DMS79 (cell line): Measurements from ENCODE around the gene CCR7.

Experiments
- DNase-seq: peaks from one replicate; lab custom pipeline; 2025; lab: John Stamatoyannopoulos, UW

CCR7 gene, protein sequence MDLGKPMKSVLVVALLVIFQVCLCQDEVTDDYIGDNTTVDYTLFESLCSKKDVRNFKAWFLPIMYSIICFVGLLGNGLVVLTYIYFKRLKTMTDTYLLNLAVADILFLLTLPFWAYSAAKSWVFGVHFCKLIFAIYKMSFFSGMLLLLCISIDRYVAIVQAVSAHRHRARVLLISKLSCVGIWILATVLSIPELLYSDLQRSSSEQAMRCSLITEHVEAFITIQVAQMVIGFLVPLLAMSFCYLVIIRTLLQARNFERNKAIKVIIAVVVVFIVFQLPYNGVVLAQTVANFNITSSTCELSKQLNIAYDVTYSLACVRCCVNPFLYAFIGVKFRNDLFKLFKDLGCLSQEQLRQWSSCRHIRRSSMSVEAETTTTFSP

DNA sequence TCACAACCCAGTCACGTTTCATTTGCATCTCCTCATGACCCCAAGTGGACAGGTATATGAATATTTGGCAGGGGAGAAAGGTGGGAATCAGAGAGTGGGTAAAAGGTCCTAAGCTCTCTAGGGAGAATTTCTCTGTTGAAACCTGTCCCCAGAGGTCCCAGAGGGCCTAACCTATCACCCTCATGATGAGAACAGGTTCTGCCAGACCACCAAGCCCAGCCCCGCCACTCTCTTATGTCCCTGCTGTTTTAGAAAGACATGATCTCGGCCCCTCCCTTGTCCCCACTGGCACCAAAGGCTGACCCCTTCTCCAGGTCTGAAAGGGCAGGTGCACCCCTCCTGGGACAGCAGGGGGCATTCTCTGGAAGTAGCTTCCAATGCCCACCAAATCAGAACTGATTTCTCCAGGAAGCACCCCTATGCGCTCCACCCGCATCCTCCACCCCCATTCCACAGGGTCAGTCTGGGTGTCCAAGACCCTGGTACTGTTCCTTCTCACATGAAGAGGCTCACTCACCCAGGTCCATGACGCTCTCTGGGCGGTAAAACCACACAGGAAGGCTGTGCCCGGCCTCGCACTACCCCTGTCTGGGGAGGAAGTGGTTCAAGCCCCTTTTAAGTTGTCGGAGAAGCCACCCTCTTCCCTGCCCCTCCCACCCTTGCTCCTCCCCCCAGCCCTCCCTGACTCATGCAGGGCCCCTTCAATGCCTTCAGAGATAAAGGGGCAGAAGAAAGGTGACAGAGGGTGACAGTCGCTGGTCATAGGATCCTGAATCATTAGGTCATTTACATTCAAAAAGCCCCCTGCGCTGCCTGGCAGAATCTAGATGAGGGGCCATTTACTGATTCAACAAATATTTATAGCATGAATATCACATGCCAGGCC is at the start of gene CCR7:
CCR7 (minus strand) TSS at position 590 of the 886 bp plus-strand sequence; CDS start at position 527, 63 bp downstream.
- DNase-seq = no peak

DNA sequence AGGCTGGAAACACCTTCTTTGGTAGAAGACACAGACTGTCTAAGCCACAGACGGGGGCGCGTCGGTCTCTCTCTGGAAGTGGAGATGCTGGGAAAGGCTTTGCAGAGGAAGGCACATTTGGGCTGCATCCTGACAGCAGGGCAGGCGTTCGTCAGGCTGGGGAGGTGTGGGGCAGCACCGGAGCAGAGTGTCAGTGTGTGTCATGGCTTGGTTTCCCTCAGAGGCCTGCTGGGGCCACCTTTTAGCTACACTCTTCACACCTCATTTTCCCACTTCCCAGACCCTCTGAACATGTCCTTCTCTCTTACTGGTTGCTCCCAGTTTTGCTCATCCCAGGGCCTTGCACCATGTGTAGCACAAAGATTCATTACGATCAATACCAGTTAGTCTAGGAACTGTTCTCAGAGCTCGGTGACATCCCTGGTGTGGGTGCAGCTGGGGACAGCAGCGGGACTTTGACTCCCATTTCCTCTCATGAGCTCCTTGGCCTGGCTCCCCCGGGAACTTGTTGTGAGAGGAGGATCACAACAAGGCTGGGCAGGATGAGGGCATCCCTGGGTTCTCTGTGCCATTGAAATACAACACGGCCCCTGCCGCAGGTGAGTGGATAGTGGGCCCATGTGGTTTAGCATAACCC is 49.3 kb upstream of the CCR7 start:
- no peak for DNase-seq

DNA sequence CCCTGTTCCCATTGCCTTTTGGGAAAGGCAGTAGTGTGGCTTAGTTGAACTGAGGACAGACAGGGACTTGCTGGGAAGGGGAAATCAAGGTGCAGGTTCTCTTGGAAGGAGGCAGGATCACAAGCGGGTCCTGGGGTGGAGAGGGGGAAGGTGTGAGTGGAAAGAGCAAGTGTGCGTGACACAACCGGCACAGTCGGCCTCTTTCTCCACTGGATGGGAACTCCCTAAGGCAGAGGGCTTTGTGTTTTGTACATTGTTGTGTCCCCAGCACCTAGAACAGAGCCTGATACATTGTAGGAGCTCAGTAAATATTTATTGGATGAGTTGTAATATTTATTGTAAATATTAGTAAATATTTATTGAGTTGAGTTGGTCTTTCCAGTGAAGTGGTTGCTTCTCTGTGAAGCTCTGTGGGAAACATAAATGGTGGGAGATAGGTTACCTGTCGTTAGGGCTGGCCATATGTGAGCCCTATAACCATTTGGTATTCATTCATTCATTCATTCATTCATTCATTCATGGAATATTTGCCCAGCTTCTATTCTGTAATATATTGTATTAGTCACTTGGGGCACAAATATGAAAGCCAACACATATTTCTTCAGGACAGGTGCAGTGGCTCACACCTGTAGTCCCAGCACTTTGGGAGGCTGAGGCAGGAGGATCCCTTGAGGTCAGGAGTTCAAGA is 48.3 kb upstream of the CCR7 start:
- DNase-seq = no peak

DNA sequence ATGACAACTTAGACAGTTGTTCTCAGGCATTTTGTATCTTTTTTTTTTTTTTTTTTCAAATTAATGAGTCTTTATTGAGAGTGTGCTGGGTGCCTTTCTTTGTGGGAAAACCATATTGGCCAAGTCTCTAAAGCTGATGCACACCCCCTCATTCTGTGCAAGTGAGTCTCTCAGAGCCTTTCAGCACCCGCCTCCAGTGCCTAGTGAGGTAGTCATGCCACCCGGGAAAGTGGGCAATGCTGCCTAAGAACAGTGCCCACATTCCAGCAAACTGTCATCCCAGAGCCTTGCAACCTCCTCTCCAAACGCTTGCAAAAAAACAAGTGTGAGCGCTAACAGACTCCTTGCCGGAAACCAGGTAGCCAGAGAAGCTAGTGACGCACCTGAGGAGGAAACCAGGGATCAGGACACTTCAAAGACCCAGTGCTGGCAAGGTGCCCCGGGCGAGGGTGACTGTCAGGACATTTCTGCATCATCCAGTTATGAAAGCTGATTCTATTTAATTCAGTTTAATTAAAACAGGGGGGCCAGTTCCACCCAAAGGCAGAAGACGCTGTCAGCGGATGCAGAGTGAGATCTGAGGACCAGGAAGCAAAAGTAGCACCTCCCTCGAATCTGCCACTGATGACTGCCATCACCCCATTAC is 47.5 kb upstream of the CCR7 start:
- no peak for DNase-seq

DNA sequence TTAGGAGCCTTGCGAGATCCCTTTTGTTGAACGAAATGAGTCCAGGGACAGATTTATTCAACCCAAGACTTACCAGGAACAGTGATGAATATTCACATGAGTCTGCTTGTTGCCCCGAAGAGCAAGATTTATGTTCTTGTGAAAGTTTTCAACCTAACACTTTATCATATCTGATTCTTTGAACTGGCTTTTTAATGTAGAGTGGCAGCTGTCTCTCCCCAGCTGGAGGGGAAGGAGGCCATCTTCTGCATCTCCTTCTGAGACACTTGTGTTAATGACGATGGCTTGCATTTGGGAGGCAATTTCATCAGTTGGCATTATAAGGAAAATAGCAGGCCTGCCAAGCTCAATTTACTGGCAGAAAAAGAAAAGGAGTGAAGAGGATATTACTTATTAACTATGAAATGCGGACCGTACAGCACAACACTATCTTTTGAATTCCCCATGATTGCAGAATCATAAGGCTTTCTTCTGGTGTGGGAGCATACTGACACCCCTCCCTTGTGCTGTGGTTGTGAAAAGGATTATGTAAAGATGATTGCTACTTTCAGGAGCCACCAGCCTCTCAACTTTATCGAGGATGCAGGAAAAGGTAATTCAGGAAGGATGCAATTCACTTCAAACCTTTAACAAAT is 46.7 kb upstream of the CCR7 start:
- DNase-seq = no peak

DNA sequence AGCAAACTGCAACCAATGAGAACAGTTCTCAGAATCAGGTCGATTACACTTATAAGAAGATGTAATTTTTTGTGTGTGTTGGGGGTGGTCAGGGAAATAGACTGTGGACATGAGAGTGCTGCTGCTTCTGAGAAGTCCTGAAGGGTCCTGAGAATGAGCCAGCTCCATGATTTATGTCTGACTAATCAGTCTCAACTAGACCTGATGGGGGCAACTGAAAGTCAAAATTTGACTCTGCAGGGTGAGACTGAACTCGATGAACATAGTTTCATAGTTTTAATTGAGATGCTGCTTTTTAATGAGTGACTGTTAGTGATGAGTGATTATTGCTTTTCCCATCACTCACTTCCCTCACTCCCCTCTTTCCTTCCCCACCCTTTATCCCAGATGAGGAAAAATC is 45.1 kb upstream of the CCR7 start:
- DNase-seq = no peak

DNA sequence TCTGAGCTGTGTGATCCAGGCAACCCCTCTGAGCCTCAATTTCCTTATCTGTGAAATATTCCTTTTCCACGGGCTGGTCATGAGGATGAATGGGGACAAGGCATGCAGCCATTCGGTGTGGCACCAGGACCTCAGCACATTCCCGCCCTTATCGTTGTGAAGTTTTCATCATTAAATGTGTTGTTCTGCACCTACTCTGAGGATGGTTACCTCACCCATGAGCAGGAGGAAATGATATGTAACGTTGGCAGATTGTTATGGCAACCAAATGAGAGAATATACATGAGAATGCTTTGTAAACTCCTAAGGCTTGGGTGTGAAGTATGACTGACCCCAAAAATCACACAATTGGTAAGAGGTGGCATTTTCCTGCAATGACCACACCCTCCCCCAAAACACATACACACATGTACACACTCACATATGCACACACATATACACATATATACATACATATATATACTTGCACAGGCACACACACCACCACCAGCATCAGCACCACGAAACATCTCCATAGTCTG is 42.8 kb upstream of the CCR7 start:
- no peak for DNase-seq

DNA sequence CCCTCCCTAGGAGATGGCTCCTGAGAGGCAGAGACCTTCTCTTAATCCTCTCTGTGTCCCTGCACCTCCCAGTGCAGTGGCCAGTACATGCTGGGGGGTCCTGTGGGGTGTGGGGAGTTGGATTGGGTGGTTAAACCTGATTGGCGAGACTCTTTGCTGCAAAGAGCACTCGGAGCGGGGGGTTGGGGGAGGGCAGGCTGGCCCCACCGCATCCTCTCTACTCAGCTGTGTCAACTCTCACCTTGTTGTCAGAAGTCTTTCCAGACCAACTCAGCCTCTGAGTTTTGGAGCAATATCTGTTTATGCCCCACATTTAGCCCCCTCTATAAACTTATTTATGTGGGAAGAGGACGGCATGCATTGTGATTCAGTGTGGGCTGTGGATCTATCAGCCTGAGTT is 42.4 kb upstream of the CCR7 start:
- no peak for DNase-seq

DNA sequence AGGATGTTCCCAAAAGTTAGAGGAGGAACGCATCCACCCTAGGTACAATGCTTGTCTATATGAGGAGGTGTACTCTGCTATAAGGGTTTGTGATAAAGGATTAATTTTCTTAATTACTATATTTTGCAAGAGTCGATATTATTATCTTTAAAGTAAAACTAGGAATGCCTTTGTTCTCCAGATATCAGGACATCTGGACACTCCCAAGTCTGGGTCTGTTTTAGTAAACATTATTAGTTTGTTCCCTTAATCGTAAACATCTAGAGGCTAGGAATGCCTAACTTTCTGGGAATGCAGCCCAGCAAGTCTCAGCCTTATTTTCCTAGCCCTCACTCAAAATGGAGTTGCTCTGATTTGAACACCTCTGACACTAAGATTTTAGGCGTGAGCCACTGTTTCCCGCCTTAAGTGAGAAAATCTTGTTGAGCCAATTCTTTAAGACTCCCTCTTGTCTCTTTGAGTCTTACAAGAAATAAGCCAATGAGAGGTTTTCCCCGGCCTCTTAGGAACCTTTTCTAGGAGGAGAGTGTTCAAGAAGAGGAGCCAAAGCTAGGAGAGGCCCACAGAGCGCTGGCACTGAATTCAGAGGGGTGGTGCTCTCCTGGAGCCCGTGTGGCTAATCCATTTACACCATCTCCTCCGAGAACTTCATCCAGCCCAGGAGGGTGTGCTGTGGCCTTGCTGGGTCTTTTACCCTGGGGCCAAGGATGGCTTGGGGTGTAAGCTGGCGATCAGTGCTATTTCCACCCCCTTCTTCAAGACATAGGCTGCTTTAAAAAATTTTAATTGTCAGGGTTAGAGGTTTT is 41.5 kb upstream of the CCR7 start:
- DNase-seq = no peak

DNA sequence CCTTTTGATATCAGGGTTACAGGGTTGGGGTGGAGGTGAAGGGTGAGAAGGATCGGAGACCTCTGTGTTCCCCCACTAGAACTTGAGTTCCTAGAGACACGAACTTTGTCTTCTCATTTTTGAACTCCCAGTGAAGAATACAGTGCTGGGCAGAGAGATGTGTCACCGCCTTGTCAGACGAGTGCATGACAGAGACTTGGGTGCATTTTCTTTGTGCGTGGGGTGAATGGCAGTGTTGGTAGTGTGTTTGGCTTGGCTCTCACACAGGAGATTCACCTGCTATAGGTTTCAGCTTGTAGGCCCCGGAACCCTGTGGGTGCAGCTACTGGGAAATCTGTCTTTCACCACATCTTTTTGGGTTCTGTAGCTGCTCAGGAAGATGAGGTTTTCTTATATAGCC is 40.0 kb upstream of the CCR7 start:
- no peak for DNase-seq

DNA sequence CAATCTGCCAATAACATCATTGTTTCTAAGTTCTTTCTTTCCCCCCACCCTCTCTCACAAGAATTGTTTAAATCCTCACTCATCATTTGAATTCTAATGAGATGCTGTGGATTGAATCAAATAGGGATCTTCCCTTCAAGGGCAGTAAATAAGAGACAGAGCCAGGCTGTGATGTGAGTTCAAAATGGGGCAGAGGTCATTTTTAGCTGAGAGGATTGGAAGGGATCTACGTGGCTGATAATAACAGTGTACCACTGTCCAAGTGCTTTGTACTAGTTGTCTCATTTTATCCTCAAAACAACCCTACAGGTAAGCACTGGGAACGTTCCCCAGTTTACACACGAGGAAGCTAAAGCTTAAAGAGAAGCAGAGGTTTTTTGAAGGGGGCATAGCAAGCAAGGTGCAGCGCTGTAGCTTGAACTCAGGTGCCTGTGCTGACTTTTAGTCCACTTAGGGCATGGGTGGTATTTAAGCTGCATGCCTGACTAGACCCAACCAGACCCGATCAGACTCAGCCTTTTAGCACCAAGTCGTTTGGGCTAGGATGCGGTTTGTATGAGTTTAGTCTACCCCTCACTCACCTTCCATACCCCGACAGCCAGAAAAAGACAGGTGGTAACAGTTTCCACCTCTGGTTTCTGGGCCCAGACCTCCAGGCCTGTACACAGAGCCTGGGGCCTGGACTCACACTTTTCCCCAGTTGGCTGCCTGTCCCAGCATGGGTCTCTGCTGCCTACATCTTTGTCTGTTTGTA is 39.2 kb upstream of the CCR7 start:
- no peak for DNase-seq

DNA sequence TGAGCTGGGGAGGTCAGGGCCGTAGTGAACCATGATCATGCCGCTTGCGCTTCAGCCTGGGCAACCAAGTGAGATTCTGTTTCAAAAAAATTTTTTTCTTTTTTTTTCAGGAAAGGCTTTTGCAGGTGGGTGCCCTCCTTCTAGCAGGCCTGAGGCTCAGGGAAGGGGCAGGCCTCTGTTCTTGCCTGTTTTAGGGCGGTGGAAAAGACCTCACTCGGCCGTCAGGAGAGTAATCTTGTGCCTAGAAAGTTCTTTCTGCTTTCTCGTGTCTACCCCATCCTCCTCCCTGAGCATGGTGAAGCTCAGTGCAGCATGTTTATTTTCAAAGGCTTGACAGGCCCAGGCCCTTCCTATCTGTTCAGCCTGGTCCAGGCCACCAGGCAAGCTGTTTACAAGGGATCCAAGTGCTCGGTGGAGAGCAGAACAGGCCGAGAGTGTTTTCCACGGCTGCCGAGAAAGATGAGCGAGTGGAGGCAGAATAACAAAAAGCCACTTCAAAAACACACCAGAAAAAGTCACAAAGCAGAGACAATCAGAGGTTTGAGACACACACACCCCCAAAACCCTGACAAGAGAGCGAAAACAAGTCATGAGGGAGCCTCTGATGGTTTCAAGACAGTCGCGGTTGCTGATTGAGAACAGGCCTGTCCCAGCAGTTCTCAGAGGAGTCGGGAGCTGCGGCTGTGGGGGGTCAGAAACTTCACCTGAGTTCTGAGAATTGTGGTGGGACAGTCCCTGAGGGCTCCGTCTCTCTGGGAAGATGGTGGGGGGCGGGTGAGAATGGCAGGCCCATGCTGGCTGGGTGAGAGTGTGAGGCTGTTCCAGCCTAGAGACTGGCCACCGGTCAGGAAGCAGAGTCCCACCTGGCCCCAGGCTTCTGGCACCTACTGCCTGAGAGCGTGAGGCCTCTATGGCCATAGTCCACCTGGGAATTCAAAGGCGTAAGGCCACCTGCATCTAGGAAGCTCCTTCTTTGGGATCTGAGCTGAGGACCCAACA is 37.5 kb upstream of the CCR7 start:
- no peak for DNase-seq

DNA sequence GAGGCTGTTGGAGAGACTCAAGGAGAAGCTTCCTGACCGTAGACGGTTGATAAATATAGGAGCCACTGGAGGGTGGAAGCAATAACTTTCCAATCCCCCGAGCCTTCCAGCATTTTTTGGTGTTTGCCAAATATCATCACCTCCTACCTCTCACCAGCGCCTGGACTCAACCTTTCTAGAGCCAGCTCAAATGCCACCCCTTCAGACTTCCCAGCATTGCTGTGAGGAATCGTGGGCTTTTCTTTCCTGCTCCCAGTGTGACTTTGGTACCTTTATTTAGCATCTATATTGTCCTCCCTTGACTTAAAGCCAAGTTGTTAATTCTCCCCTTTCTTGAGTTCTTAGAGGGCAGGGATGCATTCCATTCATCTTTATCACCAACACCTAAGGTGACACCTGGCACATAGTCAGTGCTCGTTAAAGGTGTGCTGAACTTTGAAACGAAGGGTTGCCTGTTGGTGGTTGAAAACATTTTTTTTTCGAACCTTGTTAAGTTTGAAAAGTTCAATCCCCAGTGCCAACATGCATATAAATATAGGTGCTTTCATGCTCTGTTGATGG is 35.3 kb upstream of the CCR7 start:
- DNase-seq = no peak

DNA sequence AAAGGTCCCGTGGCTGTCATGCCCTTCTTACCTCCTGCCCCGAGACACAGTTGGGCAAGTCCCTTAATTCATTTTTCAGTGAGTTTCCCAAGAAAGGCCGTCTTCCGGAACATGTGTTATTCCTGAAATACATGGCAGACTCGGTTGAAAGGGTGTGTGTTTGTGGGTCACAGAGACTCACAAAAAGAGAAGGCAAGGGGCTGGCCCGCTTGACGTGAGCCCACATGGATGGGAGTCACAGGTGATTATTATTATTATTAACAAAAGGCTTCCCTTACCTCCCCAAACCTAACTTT is 34.1 kb upstream of the CCR7 start:
- no peak for DNase-seq

DNA sequence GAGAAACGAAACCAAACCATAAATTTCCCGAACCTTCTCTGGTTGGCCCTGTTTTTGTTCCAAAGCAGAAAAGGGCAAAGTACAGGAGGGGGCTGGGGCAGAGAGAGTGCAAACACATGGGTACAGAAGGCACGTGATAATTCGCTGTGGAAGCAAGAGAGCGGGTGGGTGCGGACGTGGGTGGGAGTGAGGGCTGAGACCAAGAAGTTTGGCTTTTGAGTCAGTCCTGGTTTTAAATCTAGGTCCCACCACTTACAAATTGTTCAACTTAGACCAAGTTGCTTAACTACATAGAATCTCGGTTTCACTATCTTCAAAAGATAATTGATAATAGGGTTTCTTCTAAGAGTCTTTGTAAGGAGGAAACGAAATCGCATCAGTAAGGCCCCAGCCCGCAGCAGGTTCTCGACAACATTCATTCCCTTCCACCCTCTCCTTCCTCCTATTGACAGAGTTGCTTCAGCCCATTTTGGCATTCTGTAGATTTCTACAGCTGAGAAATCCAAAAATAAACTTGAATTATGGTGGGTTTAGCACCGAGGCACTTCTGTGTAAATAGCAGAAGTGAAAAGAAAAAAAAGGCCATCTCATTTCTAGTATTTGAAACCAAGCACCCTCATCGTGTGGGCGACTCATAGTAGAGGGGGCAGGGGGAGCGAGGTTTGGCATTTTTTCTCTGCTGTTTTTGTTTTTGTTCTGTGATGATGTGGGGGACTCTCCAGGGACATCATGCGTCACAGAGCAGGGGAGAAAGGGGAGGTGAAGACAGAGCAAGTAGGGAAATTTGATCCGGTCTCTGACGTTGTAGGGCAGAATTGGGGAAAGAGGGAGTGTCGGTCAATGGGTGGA is 33.6 kb upstream of the CCR7 start:
- DNase-seq = no peak

DNA sequence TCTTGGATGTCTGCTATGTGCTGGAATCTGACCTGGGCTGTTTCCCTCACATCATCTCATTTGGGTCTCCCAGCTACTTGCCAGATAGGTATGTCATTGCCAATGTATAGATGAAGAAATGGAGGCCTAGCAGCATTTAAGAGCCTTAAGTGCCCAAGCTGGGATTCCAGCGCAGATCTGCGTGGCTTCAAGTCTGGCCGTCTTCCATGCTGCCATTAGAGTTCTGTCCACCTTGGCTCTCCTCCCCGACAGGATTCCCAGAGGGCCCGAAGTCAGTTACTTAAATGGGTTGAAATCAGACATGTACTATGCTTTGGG is 33.0 kb upstream of the CCR7 start:
- DNase-seq = no peak
